Activated CD8-positive, alpha-beta T cell treated with anti-CD3 and anti-CD28 coated beads for 36 hours (primary cell): ENCODE data around the gene FOXO1. TPM values are rescaled to one million over a fixed set of nuclear protein-coding genes. Genes with fewer than 3 reads are reported as not detected.

ENCODE experiments used
- ATAC-seq: fragments of 200-7000 bp; cut with Tn5 transposase; one replicate; pipeline ENCODE4 v1.10.0; 2021; ENCODE audit warnings: mild to moderate bottlenecking, moderate library complexity
- CTCF ChIA-PET: fragments of 350-600 bp; sonication (Branson Sonifier 250); formaldehyde crosslinking; loops from one replicate; lab custom pipeline; 2021; ENCODE audit warnings: antibody characterized with exemption; lab: Charles Lee
- POLR2A ChIA-PET: fragments of 350-600 bp; sonication (Branson Sonifier 250); formaldehyde crosslinking; loops from one replicate; lab custom pipeline; 2021; ENCODE audit warnings: antibody characterized with exemption; lab: Charles Lee
- DNase-seq: peaks from one replicate; pipeline ENCODE4 v3.0.0-alpha.2; 2020
- H3K27ac Mint-ChIP-seq: one replicate; pipeline ENCODE4 v1.8.0; 2021; ENCODE audit warnings: mild to moderate bottlenecking, mixed read lengths
- H3K27me3 Mint-ChIP-seq: one replicate; pipeline ENCODE4 v1.8.0; 2021; ENCODE audit warnings: mixed read lengths
- H3K36me3 Mint-ChIP-seq: one replicate; pipeline ENCODE4 v1.8.0; 2021; ENCODE audit warnings: low read depth, mixed read lengths
- H3K4me1 Mint-ChIP-seq: one replicate; pipeline ENCODE4 v1.8.0; 2021; ENCODE audit warnings: low read depth, mixed read lengths
- H3K4me3 Mint-ChIP-seq: one replicate; pipeline ENCODE4 v1.8.0; 2021; ENCODE audit warnings: mild to moderate bottlenecking, moderate library complexity, mixed read lengths
- H3K9me3 Mint-ChIP-seq: one replicate; pipeline ENCODE4 v1.8.0; 2021; ENCODE audit warnings: mixed read lengths
- intact Hi-C: fragments of 100-400 bp; cut with micrococcal nuclease; formaldehyde crosslinking; loops from one replicate; pipeline ENCODE4 v1.10.0; 2022
- total RNA-seq, 2 experiments: library from RNA; stranded (reverse); gene quantifications; one replicate each; pipeline ENCODE4 v1.2.3, GENCODE V29; 2021
- TF ChIP-seq, protein P1 (sequence below): fragments of 200-600 bp; IDR thresholded peaks from one replicate; pipeline ENCODE4 v1.8.0; 2022; ENCODE audit warnings: antibody characterized with exemption, mild to moderate bottlenecking

Gene FOXO1
- total RNA-seq, 2 experiments from 2014 or later: 30.6 to 30.8 TPM

DNA sequence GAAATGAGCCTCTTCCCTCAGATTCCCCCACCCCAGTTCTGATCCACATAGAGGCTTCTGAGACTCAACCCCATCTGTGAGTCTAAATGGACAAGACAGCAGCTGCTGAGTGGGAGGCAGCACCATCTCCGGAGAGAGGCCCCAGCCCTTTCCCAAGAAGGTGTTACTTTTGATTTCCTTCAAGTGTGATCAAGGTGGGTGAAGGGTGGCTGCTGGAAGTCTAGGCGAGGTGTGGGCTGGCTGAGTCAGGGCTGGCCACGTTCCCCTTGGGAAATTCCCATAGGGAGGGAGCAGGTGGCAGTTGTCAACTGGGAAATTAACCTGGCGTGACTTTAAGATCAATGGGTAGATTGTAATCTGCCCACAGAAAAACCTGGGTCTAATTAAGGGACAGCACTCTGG lies 148.0 kb downstream of the FOXO1 start:
- ChIA-PET CTCF (interaction anchor here (0.7 to 2.1 kb wide), 6 partner anchors 11 to 492 kb away, joined by 3 to 7 read pairs (median 3); no protein-coding TSS in a partner anchor), POLR2A (interaction anchor here (0.9 to 2.8 kb wide), 7 partner anchors 33 to 146 kb away, joined by 3 to 26 read pairs (median 5); partner anchors contain the start of gene FOXO1)
- Mint-ChIP-seq H3K36me3 (no peaks in the 10 kb centered on the region), H3K27ac (peak overlapping the region; percentile 89), H3K27me3 (no peaks in the 10 kb centered on the region), H3K4me3 (peak overlapping the region; percentile 57), H3K4me1 (peaks cover 70% of the 10 kb centered on the region), H3K9me3 (peaks cover 4% of the 10 kb centered on the region)
- DNase-seq (peak; percentile 89), ATAC-seq (peak; percentile 71)
- intact Hi-C loops: loop anchor here (5.0 to 10.0 kb wide), 3 partner anchors 131 to 454 kb away; no protein-coding TSS in a partner anchor
- TF ChIP-seq, protein P1, sequence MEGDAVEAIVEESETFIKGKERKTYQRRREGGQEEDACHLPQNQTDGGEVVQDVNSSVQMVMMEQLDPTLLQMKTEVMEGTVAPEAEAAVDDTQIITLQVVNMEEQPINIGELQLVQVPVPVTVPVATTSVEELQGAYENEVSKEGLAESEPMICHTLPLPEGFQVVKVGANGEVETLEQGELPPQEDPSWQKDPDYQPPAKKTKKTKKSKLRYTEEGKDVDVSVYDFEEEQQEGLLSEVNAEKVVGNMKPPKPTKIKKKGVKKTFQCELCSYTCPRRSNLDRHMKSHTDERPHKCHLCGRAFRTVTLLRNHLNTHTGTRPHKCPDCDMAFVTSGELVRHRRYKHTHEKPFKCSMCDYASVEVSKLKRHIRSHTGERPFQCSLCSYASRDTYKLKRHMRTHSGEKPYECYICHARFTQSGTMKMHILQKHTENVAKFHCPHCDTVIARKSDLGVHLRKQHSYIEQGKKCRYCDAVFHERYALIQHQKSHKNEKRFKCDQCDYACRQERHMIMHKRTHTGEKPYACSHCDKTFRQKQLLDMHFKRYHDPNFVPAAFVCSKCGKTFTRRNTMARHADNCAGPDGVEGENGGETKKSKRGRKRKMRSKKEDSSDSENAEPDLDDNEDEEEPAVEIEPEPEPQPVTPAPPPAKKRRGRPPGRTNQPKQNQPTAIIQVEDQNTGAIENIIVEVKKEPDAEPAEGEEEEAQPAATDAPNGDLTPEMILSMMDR: no peak

DNA sequence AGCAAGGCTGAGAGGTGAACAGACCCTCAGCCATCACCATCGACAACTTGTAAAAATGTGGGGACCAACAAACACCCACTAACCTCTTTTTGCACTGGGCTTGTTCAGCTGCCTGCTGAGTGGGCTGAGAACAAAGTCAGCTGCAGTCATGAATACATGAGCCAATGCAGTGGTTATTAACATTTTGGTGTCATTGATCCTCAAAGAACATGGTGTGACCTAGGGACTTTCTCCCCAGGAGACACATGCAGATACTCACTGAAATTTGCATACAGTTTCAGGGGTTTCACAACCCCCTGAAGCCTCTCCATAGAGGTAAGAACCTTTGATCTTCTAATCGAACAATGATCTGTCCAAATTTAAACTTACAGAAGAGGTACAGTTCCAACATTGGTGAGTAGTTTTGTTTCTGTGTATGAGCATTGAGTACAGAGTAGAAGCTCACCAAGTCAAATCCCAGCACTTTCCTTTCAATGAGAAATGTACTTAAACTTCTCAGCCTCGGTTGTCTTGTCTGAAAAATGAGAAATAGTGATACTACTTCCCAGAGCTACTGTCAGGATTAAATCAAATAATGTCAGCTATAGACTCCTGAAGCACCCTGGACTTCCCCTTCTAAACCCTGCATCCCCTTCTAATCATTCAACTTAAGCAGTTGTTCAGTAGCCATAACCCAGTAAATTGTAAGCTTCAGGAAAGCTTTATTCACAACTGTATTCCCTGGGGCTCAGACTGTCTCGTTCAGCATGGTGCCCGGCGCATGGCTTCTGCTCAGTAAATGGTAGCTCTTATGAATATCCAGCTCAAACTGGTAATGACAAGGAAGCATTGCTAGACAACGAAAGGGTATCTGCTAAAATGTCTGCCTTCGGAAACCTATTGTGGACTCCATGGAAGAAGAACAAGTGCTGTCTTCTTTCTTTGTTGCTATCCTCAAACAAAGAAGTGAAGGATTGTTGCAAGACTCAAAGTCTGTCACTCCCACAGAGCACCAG lies 148.7 kb downstream of the FOXO1 start:
- H3K27me3 Mint-ChIP-seq: no peaks in the 10 kb centered on the region
- POLR2A ChIA-PET: interaction anchor here (0.7 to 2.8 kb wide), 10 partner anchors 21 to 146 kb away, joined by 3 to 26 read pairs (median 4); partner anchors contain the start of gene FOXO1
- H3K36me3 Mint-ChIP-seq: no peaks in the 10 kb centered on the region
- TF ChIP-seq, protein P1: no peak
- peaks cover 4% of the 10 kb centered on the region for H3K9me3 Mint-ChIP-seq
- peak overlapping the region; percentile 89 for H3K27ac Mint-ChIP-seq
- CTCF ChIA-PET: interaction anchor here (0.5 to 2.1 kb wide), 7 partner anchors 11 to 884 kb away, joined by 3 to 7 read pairs (median 3); no protein-coding TSS in a partner anchor
- DNase-seq: peak; percentile 66
- intact Hi-C loops: loop anchor here (1.0 to 10.0 kb wide), 4 partner anchors 130 to 491 kb away; no protein-coding TSS in a partner anchor
- ATAC-seq: peak; percentile 80
- H3K4me1 Mint-ChIP-seq: peaks cover 77% of the 10 kb centered on the region
- peak overlapping the region; percentile 57 for H3K4me3 Mint-ChIP-seq

GRCh38 chr13:40515702-40516101 lies 150.7 kb downstream of the FOXO1 start:
- CTCF ChIA-PET: interaction anchor here (1.3 to 1.9 kb wide), 2 partner anchors 9 to 167 kb away, joined by 3 to 4 read pairs; no protein-coding TSS in a partner anchor
- peaks cover 68% of the 10 kb centered on the region for H3K4me1 Mint-ChIP-seq
- no peak for ATAC-seq

GRCh38 chr13:40514802-40515201 lies 151.6 kb downstream of the FOXO1 start:
- DNase-seq (no peak), ATAC-seq (no peak)
- intact Hi-C loops: loop anchor here (5.0 to 10.0 kb wide), 3 partner anchors 128 to 450 kb away; no protein-coding TSS in a partner anchor
- CTCF ChIA-PET: interaction anchor here (1.1 to 1.9 kb wide), 4 partner anchors 8 to 445 kb away, joined by 3 to 4 read pairs (median 4); no protein-coding TSS in a partner anchor
- H3K4me1 Mint-ChIP-seq: peaks cover 65% of the 10 kb centered on the region
- POLR2A ChIA-PET: interaction anchor here (1.4 kb wide), 1 partner anchor 12 kb away, joined by 5 read pairs; no protein-coding TSS in a partner anchor
- H3K9me3 Mint-ChIP-seq: peaks cover 7% of the 10 kb centered on the region
- no peak overlapping the region for H3K27ac Mint-ChIP-seq
- peaks cover 2% of the 10 kb centered on the region for H3K36me3 Mint-ChIP-seq
- no peak overlapping the region for H3K4me3 Mint-ChIP-seq
- no peaks in the 10 kb centered on the region for H3K27me3 Mint-ChIP-seq
- TF ChIP-seq, protein P1: no peak

More at GRCh38 chr13:40515702-40516101, 150.7 kb downstream of the FOXO1 start:
- peaks cover 6% of the 10 kb centered on the region for H3K9me3 Mint-ChIP-seq
- DNase-seq: no peak
- H3K36me3 Mint-ChIP-seq: peaks cover 2% of the 10 kb centered on the region
- no peak overlapping the region for H3K27ac Mint-ChIP-seq
- intact Hi-C loops: loop anchor here (5.0 to 10.0 kb wide), 3 partner anchors 128 to 451 kb away; no protein-coding TSS in a partner anchor
- no peaks in the 10 kb centered on the region for H3K27me3 Mint-ChIP-seq
- H3K4me3 Mint-ChIP-seq: no peak overlapping the region
- POLR2A ChIA-PET: interaction anchor here (0.6 to 1.4 kb wide), 2 partner anchors 13 to 29 kb away, joined by 4 to 5 read pairs; no protein-coding TSS in a partner anchor
- TF ChIP-seq, protein P1: no peak
